OCI-LY7 (cell line): Measurements from ENCODE around the gene WIPF1. TPM values are rescaled to one million over a fixed set of nuclear protein-coding genes. Genes with fewer than 3 reads are reported as not detected.

Source experiments
- BruUV-seq: library from RNA; stranded (reverse); fragments of 400-500 nt; replicated peaks from 2 replicates; lab custom pipeline; 2021; lab: Mats Ljungman, UMichigan
- CTCF ChIA-PET: fragments of 300-600 bp; sonication (Branson Sonifier 250); formaldehyde crosslinking; loops from one replicate; lab custom pipeline; 2022; ENCODE audit warnings: antibody characterized with exemption; ENCODE audit not compliant: unreplicated experiment; lab: Charles Lee
- POLR2A ChIA-PET: fragments of 300-600 bp; sonication (Branson Sonifier 250); formaldehyde crosslinking; loops from one replicate; lab custom pipeline; 2022; ENCODE audit warnings: antibody characterized with exemption; lab: Charles Lee
- DNase-seq: peaks from one replicate; pipeline ENCODE4 v3.0.0-alpha.2; 2015; ENCODE audit warnings: low spot score
- H2AFZ ChIP-seq: fragments of 200-600 bp; sonication (generic), shearing (Covaris generic); 2 replicates; pipeline ENCODE4 v1.6.1; 2014; ENCODE audit warnings: mild to moderate bottlenecking, antibody characterized with exemption, low read length, moderate library complexity
- H3K27ac ChIP-seq: fragments of 200-600 bp; sonication (generic); 2 replicates; pipeline ENCODE4 v1.5.1; 2014; ENCODE audit warnings: mixed run types, low read depth, mild to moderate bottlenecking, moderate library complexity, low read length, inconsistent platforms; ENCODE audit not compliant: poor library complexity, severe bottlenecking
- H3K36me3 ChIP-seq: fragments of 200-600 bp; sonication (generic); 2 replicates; pipeline ENCODE4 v1.6.1; 2014; ENCODE audit warnings: mild to moderate bottlenecking, antibody characterized with exemption, low read length, moderate library complexity, mixed read lengths; ENCODE audit not compliant: insufficient read depth
- H3K4me1 ChIP-seq: fragments of 200-600 bp; sonication (generic); 2 replicates; pipeline ENCODE4 v1.5.1; 2014; ENCODE audit warnings: mild to moderate bottlenecking, low read length; ENCODE audit not compliant: insufficient read depth, poor library complexity, severe bottlenecking
- H3K4me2 ChIP-seq: fragments of 200-600 bp; sonication (generic); 2 replicates; pipeline ENCODE4 v1.6.1; 2014; ENCODE audit warnings: mild to moderate bottlenecking, low read length
- H3K4me3 ChIP-seq: fragments of 200-600 bp; sonication (generic); 2 replicates; pipeline ENCODE4 v1.5.1; 2014; ENCODE audit warnings: mild to moderate bottlenecking, low read depth, low read length; ENCODE audit not compliant: poor library complexity, severe bottlenecking
- H3K79me2 ChIP-seq: fragments of 200-600 bp; sonication (generic); 2 replicates; pipeline ENCODE4 v1.6.1; 2016; ENCODE audit warnings: low read depth, mild to moderate bottlenecking, low read length, moderate library complexity, mixed read lengths; ENCODE audit not compliant: insufficient read depth
- H3K9me2 ChIP-seq: fragments of 200-600 bp; sonication (generic); 2 replicates; pipeline ENCODE4 v1.6.1; 2016; ENCODE audit warnings: mild to moderate bottlenecking, low read length, mixed read lengths; ENCODE audit not compliant: insufficient read depth
- H3K9me3 ChIP-seq: fragments of 200-600 bp; sonication (generic); 2 replicates; pipeline ENCODE4 v1.6.1; 2014; ENCODE audit warnings: mild to moderate bottlenecking, mixed run types, low read length, mixed read lengths
- H4K20me1 ChIP-seq: fragments of 200-600 bp; sonication (generic); 2 replicates; pipeline ENCODE4 v1.6.1; 2014; ENCODE audit warnings: mild to moderate bottlenecking, antibody characterized with exemption, low read length, moderate library complexity, mixed read lengths; ENCODE audit not compliant: insufficient read depth
- CTCF ChIP-seq: fragments of 200-600 bp; sonication (generic); conservative IDR thresholded peaks from 2 replicates; pipeline ENCODE4 v1.5.1; 2014; ENCODE audit warnings: mild to moderate bottlenecking, antibody characterized with exemption, low read length, moderate library complexity, mixed read lengths
- EZH2phosphoT487 ChIP-seq: fragments of 200-600 bp; sonication (generic); IDR thresholded peaks from 2 replicates; pipeline ENCODE4 v1.6.1; 2018; ENCODE audit warnings: low read depth, borderline replicate concordance, mild to moderate bottlenecking, mixed run types, antibody characterized with exemption, low read length, moderate library complexity, mixed read lengths
- intact Hi-C: fragments of 100-400 bp; cut with micrococcal nuclease; formaldehyde crosslinking; loops from one replicate; pipeline ENCODE4 v1.10.0; 2022; ENCODE audit not compliant: unreplicated experiment
- total RNA-seq, 2 experiments: library from RNA; depleted of rRNA in 1 of 2; stranded (reverse); fragments of >200 nt in 1 of 2; shearing (Covaris generic) in 1 of 2; gene quantifications; 2 replicates each; pipeline ENCODE4 v1.2.3, GENCODE V29; 2014 to 2022

Gene WIPF1
- total RNA-seq, 2 experiments from 2014 or later, result 27.1 to 192 TPM

- H3K36me3 ChIP-seq, result peaks cover 99% of the 10 kb centered on the region
- no peak overlapping the region for H2AFZ ChIP-seq
- intact Hi-C loops, result no loop called here
- TF ChIP-seq CTCF (no peak), EZH2phosphoT487 (no peak)
- H4K20me1 ChIP-seq, result no peaks in the 10 kb centered on the region
- no peak for DNase-seq
- H3K79me2 ChIP-seq, result peaks cover 8% of the 10 kb centered on the region; the same call in 1 of the 2 replicates
- no peak overlapping the region for H3K4me3 ChIP-seq
- H3K4me1 ChIP-seq, result peaks cover 8% of the 10 kb centered on the region
- no peaks in the 10 kb centered on the region for H3K9me3 ChIP-seq
- H3K4me2 ChIP-seq, result no peak overlapping the region
- POLR2A ChIA-PET, result interaction anchor here (0.6 to 1.8 kb wide), 3 partner anchors 10 to 21 kb away, joined by 3 to 5 read pairs (median 4); no protein-coding TSS in a partner anchor
- no peak overlapping the region for H3K27ac ChIP-seq
- BruUV-seq, result no TSS peak
- CTCF ChIA-PET, result no interaction called here
- H3K9me2 ChIP-seq, result no peaks in the 10 kb centered on the region
These were observed 22.9 kb downstream of the WIPF1 start for GRCh38 chr2:174574657-174575056.

DNA sequence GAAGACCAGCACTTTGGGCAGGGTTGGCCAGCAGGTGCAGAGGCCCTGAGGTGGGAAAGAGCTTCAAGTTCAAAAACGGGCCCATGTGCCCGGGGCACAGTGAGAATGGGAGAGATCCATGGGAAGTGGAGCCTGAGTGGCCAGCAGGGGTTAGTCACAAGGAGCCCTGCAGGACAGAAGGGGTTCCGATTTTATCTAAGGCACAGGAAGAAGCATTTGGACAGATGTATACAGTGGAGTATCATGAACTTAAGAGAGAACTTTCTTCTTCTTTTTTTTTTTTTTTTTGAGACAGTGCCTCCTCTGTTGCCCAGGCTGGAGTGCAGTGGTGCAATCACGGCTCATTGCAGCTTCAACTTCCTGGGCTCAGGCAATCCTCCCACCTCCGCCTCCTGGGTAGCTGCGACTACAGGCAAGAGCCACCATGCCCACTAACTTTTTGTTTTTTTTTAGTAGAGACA lies 24.0 kb downstream of the WIPF1 start:
- intact Hi-C loops, result no loop called here
- Histone ChIP-seq H3K4me2 (no peak overlapping the region), H3K27ac (no peak overlapping the region), H3K36me3 (peaks cover 99% of the 10 kb centered on the region), H2AFZ (no peak overlapping the region), H3K4me3 (no peak overlapping the region), H4K20me1 (no peaks in the 10 kb centered on the region), H3K9me2 (no peaks in the 10 kb centered on the region), H3K79me2 (peaks cover 8% of the 10 kb centered on the region; the same call in 1 of the 2 replicates), H3K4me1 (peaks cover 6% of the 10 kb centered on the region), H3K9me3 (no peaks in the 10 kb centered on the region)
- TF ChIP-seq EZH2phosphoT487 (no peak), CTCF (no peak)
- no TSS peak for BruUV-seq
- CTCF ChIA-PET, result no interaction called here
- DNase-seq, result no peak
- POLR2A ChIA-PET, result interaction anchor here (0.9 kb wide), 1 partner anchor 18 kb away, joined by 3 read pairs; no protein-coding TSS in a partner anchor

GRCh38 chr2:174572556-174572955 lies 25.0 kb downstream of the WIPF1 start:
- DNase-seq, result no peak
- Histone ChIP-seq H3K27ac (no peak overlapping the region), H3K4me3 (no peak overlapping the region), H3K79me2 (peaks cover 8% of the 10 kb centered on the region; the same call in 1 of the 2 replicates), H3K36me3 (peaks cover 99% of the 10 kb centered on the region), H3K9me3 (no peaks in the 10 kb centered on the region), H2AFZ (no peak overlapping the region), H4K20me1 (no peaks in the 10 kb centered on the region), H3K9me2 (no peaks in the 10 kb centered on the region), H3K4me2 (no peak overlapping the region), H3K4me1 (no peaks in the 10 kb centered on the region)
- ChIA-PET CTCF (no interaction called here), POLR2A (interaction anchor here (0.8 to 1.5 kb wide), 4 partner anchors 10 to 29 kb away, joined by 3 to 5 read pairs (median 3); no protein-coding TSS in a partner anchor)
- BruUV-seq, result no TSS peak
- intact Hi-C loops, result no loop called here
- TF ChIP-seq EZH2phosphoT487 (no peak), CTCF (no peak)
